Right lung (tissue), 5 donors: ENCODE measurements around the gene IFT81. TPM values are rescaled to one million over a fixed set of nuclear protein-coding genes. Genes with fewer than 3 reads are reported as not detected.

ENCODE experiments used
- DNase-seq, 2 donors: peaks; one replicate each; pipeline ENCODE4 v3.0.0-alpha.2; 2013
- polyA plus RNA-seq, 5 donors: library from polyadenylated mRNA; unstranded; fragments of 120-200 nt; gene quantifications; one replicate each; pipeline versions ENCODE4 v1.2.1 to v1.2.3, GENCODE V29; 2013; ENCODE audit warnings: inconsistent platforms in 1 of 5, low replicate concordance in 1 of 5; ENCODE audit not compliant: insufficient read length in 5 of 5, insufficient read depth in 1 of 5

The IFT81 gene
- polyA plus RNA-seq, 5 donors: 30.8 to 49.5 (median 44.2) TPM

DNA sequence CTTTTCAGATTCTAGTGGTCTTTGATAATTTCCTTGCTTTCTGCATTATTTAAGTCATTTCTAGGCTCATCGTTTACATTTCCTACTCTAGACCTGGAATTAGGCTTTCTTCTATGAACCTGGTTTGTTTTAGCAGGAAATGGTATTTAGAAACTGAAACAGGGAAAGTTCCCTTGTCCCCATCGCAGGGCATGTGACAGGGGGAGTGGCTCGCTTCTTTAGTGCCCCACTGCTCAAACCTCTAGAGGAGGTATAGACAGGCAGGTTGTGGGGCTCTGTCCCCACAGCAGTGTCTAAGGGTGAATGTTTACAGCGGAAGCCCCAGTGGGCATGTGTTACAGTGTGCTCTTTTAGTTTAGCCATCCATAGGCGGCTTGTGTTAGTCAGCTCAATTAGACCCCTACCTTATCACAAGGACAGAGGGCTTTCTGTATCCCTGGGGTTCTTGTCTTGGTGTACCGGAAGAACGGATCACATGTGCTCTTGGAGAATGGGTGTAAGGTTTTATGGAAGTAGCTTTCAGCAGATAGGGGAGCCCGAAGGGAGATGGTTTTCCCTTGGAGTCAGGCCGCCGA, 25.0 kb downstream of the IFT81 start:
- DNase-seq: no peak

GRCh38 chr12:110156766-110157165, 32.6 kb downstream of the IFT81 start:
- DNase-seq: no peak

GRCh38 chr12:110157539-110157938, 33.4 kb downstream of the IFT81 start:
- no peak for DNase-seq

DNA sequence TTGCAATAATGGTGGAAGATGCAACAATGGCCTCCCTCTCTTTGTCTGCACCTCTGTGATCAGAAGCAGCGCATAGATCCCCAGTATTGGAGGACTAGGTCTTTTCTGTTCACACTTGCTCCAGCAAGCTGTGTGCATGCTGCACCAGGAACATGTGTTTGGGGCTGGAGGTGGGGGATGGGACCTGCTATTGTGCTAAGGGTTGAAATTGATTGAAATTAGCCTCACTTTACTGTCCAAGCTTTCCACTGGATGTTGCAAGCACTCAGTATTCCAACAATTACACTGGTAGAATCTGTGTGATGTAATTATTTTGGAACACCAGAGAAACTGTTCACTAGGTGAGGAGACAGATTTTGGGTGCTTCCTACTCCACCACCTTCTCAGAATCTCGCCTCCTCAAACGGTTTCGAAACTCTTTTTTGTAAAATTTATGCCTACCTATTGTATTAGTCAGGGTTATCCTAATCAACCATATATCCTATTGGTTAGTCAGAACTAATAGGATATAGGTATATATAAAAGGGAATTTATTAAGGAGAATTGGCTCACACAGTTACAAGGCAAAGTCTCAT, 35.6 kb downstream of the IFT81 start:
- no peak for DNase-seq

- DNase-seq: no peak
Observed at GRCh38 chr12:110165540-110166159, 41.5 kb downstream of the IFT81 start.

DNA sequence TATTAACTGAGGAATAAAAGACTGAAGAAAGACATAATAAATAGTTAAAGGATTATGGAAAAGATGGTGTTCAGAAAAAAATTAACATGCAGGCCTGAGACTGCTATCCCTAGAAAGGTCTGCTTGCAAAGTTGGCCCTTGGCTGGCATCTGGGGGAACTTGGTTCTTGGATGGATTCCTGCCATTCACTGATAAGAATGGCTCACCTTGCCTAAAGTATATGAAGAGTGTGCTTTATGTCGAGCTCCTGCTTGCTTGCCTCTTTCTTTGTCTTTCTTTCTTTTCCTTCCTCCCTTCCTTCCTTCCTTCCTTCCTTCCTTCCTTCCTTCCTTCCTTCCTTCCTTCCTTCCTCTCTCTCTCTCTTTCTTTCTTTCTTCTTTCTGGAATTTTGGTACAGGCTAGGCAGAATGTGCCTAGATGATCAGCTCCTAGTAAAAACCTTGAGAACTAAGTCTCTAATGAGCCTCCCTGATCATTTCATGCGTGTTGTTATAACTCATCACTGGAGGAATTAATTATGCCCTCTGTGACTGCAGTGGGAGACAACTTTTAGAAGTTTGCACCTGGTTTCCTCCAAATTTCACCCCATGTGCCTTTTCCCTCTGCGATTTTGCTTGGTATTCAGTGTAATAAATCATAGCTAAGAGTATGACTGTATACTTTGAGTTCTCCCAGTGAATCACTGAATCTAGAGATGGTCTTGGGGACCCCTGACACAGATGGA, 44.7 kb downstream of the IFT81 start:
- DNase-seq: no peak

DNA sequence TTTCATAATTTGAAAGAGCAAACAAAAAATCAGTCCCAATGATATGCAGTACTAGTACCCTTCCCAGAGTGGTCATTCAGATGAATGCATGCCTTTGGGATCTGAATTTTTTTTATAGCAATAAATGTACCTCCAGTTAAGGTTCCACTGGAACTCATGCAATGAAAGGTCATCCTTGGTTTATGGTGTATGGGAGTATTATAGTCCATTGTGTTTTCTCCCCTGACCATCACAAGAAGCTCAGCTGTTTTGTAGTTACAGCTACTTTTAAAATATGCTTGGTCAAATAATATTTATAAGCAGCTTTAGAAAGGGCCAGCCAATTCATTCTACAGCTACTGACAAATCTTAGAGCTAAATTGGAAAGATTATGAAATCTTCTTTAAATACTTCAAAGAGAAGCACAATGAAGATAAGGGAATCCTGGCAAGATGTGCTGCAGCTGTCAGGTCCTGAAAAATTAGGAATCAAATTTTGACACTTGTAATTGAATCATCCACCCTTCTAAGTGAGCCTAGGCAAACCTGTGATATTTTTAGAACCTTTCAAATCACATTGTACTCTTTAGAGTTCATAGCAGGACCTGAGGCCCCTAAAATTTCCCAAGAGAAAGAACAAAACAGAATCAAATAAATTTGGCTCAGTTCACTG, 46.5 kb downstream of the IFT81 start:
- no peak for DNase-seq

GRCh38 chr12:110171186-110171538, 47.0 kb downstream of the IFT81 start:
- DNase-seq: no peak

DNA sequence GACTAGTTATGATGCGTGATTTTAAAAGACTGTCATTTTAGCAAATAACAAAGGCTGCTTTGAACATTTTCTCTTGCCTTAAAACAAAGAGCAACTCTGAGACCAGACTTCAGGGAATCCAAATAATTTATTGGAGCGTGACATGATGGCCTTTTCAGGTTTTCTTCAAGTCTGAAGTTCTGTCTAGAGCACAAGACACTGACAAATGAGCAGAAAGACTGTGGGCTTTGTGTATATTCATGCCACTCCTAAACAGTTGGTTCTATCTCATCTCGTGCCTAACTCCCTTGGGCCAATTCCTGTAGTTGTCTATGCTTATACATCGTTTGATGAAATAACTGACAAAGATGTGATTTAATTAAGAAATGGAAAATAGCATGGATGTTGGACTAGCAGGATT, 47.5 kb downstream of the IFT81 start:
- DNase-seq: no peak

DNA sequence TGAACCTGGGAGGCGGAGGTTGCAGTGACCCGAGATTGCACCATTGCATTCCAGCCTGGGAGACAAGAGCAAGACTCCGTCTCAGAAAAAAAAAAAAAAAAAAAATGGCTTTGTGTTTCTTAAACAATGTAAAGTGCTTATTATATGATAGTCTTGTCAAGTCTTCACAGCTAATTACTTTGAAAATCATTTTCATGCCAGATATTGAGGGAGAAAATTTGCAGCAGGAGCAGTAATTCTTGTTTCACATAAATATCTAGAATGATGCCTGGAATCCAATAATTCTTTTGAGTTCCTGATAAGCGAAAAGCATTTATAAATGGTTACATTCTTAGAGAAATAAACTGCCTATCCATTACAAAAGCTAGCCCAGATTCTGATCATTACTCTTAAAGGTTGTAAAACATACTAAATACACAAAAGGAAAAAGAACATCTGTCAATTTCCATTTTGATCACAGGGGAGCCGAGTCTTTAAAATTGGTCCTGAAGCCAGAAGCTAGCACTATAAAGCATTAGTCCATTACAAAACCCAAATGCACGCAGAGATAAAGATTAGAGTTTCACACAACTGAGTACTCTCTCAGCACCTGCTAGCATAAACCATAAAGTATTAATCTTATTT, 50.3 kb downstream of the IFT81 start:
- no peak for DNase-seq

GRCh38 chr12:110175201-110175600, 51.0 kb downstream of the IFT81 start:
- no peak for DNase-seq

- DNase-seq: peak; percentile 21 to 31
Observed at GRCh38 chr12:110176745-110177144, 52.6 kb downstream of the IFT81 start.

- no peak for DNase-seq
Observed at GRCh38 chr12:110179291-110179690, 55.1 kb downstream of the IFT81 start.

DNA sequence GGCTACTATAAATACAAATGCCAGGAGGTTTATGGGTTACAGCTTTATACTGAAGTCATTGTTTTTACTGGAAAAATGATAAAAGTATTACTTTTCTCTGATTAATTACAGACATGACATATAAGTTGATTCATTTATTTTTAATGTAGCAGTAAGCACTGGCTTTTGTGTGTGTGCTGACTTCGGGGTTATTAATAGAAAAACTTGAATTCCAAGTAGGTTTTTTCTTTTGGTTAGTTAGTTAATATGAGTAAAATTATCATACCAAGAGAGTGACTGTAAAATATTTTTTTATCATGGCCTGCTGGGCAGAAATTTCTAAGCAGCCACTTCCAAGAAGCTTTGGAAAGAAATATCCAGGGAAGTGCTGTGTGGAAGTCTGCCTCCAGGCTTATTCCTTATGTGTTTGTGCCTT, 56.4 kb downstream of the IFT81 start:
- no peak for DNase-seq

DNA sequence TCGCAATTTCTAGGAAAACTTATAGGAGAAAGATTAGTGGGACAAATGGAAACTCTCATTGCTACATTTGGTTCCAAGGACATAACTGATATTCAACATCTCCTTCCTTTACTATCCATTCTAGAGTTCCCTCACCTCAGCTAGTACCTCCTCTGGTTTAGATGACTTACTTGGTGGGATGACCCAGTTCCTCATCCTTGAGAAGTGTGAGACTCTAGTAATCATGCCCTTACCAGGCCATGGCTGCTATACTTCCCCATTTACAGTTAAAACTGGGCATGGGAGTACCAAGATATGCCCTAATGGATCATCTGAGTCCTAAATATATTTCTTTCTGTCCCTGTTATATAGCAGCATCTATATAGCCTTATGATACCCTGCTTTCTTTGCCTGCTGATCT, 58.1 kb downstream of the IFT81 start:
- DNase-seq: no peak

DNA sequence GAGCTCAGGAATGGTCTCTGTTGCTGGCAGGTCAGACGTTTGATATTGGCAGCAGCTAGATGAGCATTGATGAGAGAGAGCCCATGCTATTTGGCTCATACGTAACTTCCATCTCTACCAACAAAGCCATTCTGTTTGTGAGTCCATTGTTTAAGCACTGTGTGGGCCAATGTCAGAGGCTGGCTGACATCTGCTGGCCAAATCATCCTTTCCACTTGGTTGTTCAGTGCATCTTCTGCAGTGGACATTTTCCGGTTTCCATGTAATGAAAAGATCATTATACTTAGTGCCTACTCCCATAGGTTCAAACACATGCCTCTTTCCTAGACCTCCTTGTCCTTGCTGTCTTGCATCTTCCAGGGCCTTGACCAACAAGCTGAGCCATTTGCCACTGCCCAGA, 59.2 kb downstream of the IFT81 start:
- DNase-seq: no peak

DNA sequence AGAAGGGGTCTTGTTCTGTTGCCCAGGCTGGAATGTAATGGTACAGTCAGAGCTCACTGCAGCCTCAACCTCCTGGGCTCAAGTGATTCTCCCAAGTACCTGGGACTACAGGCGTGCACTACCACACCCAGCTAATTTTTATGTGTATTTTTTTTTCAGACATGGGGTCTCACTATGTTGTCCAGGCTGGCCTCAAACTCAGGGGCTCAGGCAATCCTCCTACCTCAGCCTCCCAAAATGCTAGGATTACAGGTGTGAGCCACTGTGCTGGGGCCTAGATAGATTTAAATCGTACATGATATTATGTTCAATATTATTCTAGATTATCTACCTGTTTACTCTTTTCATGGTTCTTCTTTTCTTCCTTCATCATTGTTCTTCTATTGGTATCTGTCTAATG, 61.5 kb downstream of the IFT81 start:
- no peak for DNase-seq

- DNase-seq: no peak
Observed at GRCh38 chr12:110186059-110186458, 61.9 kb downstream of the IFT81 start.

- no peak for DNase-seq
Observed at GRCh38 chr12:110193196-110193595, 69.0 kb downstream of the IFT81 start.

DNA sequence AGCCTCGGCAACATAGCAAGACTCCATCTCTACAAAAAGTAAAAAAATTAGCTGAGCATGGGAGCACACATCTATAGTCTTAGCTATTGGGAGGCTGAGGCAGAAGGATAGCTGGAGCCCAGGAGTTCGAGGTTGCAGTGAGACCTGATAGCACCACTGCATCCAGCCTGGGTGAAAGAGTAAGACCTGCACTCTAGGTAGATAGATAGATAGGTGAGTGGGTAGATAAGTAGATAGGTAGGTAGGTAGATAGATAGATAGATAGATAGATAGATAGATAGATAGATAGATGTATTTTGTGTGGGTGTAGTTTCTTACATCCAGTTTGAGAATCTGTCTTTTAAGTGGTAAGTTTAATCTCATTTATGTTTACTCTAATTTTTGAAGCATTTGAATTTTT, 72.8 kb downstream of the IFT81 start:
- no peak for DNase-seq

- no peak for DNase-seq
Observed at GRCh38 chr12:110198386-110198785, 74.2 kb downstream of the IFT81 start.
